Heart left ventricle (tissue), 13 donors: ENCODE measurements around the gene TYMP.

Experiments used
- POLR2A ChIP-seq, 2 donors: fragments of 450-650 bp; IDR thresholded peaks; one replicate each; pipeline ENCODE4 v1.6.1; 2017; ENCODE audit warnings: antibody characterized with exemption in 2 of 2, mild to moderate bottlenecking in 2 of 2, moderate library complexity in 2 of 2
- TF ChIP-seq, protein P1 (sequence below), 12 donors: fragments of 200-600 bp; sonication (generic) in 4 of 12; IDR thresholded peaks; one replicate each; pipeline versions ENCODE4 v1.5.0 to v1.8.0; 2018 to 2022; ENCODE audit warnings: antibody characterized with exemption in 12 of 12, mild to moderate bottlenecking in 5 of 12
- donor health status: ischemic (EF 13 %, LVEDD 7.1; RV severe dilation, severe dysfunction).
- donor health status: DM: no; HTN: yes; CAD: no.
- donor health status: DM: no; HTN: no; CAD: no.
- donor health status: ischemic (EF 25% LVEDD 6.9; RV normal size, moderate dysfunction).
- donor health status: ischemic (EF 25% LVEDD 5.7; RV mildly dilated, moderate dysfunction).
- donor health status: ischemic (EF 35%, LVEDD 5.7; RV mildly dilated, moderate dysfunction).
- donor health status: nonischemic (EF 11% LVEDD 7.7; RV severe dilation, severe dysfunction).
- donor health status: DM: yes; HTN: yes; CAD: no.
- donor health status: PGD.
- donor health status: ischemic (EF 29% LVEDD 5.4; RV normal size, mild dysfunction).
- donor health status: nonischemic (EF 23%, LVEDD 6.1; RV moderate dilation, normal function).

DNA sequence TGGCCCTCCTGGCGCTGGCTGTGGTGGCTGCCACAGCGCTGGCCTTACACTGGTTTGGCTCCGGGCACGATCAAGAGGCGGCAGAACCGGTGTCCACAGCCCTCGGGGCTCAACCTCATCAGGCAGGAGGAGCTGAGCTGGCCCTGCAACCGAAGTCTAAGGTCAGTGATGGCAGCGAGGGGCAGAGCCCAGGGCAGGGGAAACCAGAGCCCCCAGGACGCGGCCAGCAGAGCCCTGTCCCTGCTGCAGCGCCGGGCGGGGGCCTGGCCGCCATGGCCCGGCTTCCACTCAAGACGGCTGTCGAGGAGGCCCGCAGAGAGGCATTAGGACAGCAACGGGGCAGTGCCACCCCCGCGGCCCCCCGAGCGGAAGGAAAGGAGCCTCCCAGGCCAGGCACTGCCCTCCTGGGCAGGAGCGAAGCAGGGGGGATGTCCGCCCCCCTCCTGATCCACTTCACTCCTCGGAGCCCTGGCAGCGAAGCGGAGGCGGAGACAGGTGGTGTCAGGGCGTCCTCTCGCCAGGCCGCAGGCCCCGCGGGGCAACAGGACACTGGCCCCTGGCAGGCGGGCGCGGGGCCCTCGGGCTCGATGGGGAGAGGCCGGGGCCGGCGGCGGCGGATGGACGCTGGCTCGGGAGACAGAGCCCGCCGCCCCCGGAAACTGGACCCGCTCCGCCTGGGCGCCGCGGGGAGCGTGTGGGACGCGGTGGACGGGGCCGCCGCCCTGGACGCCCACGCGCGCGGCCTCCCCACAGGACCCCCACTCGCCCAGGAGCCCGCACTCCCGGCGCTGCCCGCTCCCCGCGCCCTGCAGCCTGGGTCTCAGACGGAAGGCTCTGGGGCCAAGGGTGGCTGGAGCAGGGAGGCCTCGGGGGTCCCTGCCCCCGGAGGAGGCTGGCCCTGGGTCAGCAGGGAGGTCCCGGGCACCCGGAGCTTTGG lies 16.8 kb upstream of the TYMP start:
- TF ChIP-seq, protein P1, sequence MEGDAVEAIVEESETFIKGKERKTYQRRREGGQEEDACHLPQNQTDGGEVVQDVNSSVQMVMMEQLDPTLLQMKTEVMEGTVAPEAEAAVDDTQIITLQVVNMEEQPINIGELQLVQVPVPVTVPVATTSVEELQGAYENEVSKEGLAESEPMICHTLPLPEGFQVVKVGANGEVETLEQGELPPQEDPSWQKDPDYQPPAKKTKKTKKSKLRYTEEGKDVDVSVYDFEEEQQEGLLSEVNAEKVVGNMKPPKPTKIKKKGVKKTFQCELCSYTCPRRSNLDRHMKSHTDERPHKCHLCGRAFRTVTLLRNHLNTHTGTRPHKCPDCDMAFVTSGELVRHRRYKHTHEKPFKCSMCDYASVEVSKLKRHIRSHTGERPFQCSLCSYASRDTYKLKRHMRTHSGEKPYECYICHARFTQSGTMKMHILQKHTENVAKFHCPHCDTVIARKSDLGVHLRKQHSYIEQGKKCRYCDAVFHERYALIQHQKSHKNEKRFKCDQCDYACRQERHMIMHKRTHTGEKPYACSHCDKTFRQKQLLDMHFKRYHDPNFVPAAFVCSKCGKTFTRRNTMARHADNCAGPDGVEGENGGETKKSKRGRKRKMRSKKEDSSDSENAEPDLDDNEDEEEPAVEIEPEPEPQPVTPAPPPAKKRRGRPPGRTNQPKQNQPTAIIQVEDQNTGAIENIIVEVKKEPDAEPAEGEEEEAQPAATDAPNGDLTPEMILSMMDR (IDR thresholded peaks at IDR 0.05), result no peak
- no peak for TF ChIP-seq POLR2A (IDR thresholded peaks at IDR 0.05)
